GM10248 (cell line): ENCODE measurements around the gene CFAP46.

Source experiments
- CTCF ChIA-PET: fragments of 300-600 bp; sonication (Branson Sonifier 250); formaldehyde crosslinking; extraction: SDS; loops from one replicate; lab custom pipeline; 2021; ENCODE audit warnings: antibody characterized with exemption; lab: Yijun Ruan, JAX
- POLR2A ChIA-PET: fragments of 350-650 bp; sonication (Branson Sonifier 250); formaldehyde crosslinking; extraction: SDS; loops from one replicate; lab custom pipeline; 2020; ENCODE audit warnings: antibody characterized with exemption; lab: Yijun Ruan, JAX
- DNase-seq: peaks from one replicate; pipeline ENCODE4 v3.0.0; 2012; ENCODE audit errors: extremely low spot score
- CTCF ChIP-seq: IDR thresholded peaks from 2 replicates; pipeline ENCODE4 v1.5.1; 2012; ENCODE audit warnings: mild to moderate bottlenecking, low read depth; ENCODE audit errors: extremely low read depth, missing control alignments, control extremely low read depth

The CFAP46 gene

GRCh38 chr10:132979491-132980425, 37.4 kb upstream of the CFAP46 start:
- DNase-seq, result no peak
- TF ChIP-seq CTCF, result no peak
- POLR2A ChIA-PET, result no interaction called here
- CTCF ChIA-PET, result interaction anchor here (1.0 kb wide), 1 partner anchor 14 kb away, joined by 3 read pairs; no protein-coding TSS in a partner anchor

GRCh38 chr10:132978542-132978941, 36.2 kb upstream of the CFAP46 start:
- CTCF ChIA-PET, result no interaction called here
- no peak for TF ChIP-seq CTCF
- POLR2A ChIA-PET, result no interaction called here
- no peak for DNase-seq

GRCh38 chr10:132977807-132978206, 35.4 kb upstream of the CFAP46 start:
- POLR2A ChIA-PET, result no interaction called here
- TF ChIP-seq CTCF, result no peak
- CTCF ChIA-PET, result no interaction called here
- no peak for DNase-seq

GRCh38 chr10:132977076-132977475, 34.7 kb upstream of the CFAP46 start:
- ChIA-PET CTCF (no interaction called here), POLR2A (no interaction called here)
- TF ChIP-seq CTCF, result no peak
- DNase-seq, result no peak

- no peak for TF ChIP-seq CTCF
- POLR2A ChIA-PET, result no interaction called here
- CTCF ChIA-PET, result no interaction called here
- no peak for DNase-seq
Measured at GRCh38 chr10:132975831-132976682, 33.7 kb upstream of the CFAP46 start.
